AG10803 (cell line): ENCODE results near the gene MRPL33.

Experiments used
- DNase-seq: peaks from one replicate; pipeline ENCODE4 v3.0.0; 2010; ENCODE audit warnings: low read depth
- H3K4me3 ChIP-seq: 2 replicates; pipeline ENCODE4 v1.5.1; 2011; ENCODE audit warnings: mild to moderate bottlenecking, low read length, control low read depth
- TF ChIP-seq, protein P1 (sequence below): conservative IDR thresholded peaks from 2 replicates; pipeline ENCODE4 v1.5.1; 2011; ENCODE audit warnings: mild to moderate bottlenecking, low read length, control low read depth, inconsistent platforms

The MRPL33 gene

DNA sequence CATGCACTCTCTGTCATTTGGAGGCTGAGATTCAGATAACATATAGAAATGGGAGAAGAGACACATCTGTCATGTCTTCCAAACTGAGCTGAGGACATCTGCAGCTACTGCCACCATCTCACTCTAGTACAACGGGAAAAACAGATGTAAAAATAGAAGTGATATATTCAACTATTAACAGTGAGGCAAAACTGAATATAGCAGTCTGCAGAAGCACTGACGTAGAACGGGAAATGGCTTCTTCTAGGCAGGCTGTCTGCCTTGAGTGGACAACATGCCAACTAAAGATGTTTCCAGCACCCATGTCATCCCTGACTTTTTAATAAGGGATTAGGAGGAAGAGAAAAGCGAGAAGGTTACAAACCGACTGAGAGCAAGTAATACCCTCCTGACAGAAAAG is 51.6 kb downstream of the MRPL33 start:
- no peak overlapping the region for H3K4me3 ChIP-seq
- DNase-seq, result peak; percentile 29
- TF ChIP-seq, protein P1, sequence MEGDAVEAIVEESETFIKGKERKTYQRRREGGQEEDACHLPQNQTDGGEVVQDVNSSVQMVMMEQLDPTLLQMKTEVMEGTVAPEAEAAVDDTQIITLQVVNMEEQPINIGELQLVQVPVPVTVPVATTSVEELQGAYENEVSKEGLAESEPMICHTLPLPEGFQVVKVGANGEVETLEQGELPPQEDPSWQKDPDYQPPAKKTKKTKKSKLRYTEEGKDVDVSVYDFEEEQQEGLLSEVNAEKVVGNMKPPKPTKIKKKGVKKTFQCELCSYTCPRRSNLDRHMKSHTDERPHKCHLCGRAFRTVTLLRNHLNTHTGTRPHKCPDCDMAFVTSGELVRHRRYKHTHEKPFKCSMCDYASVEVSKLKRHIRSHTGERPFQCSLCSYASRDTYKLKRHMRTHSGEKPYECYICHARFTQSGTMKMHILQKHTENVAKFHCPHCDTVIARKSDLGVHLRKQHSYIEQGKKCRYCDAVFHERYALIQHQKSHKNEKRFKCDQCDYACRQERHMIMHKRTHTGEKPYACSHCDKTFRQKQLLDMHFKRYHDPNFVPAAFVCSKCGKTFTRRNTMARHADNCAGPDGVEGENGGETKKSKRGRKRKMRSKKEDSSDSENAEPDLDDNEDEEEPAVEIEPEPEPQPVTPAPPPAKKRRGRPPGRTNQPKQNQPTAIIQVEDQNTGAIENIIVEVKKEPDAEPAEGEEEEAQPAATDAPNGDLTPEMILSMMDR, result no peak

GRCh38 chr2:27823569-27823968 is 52.0 kb downstream of the MRPL33 start:
- DNase-seq, result no peak
- TF ChIP-seq, protein P1, result peak; percentile 25

GRCh38 chr2:27824401-27824800 is 52.9 kb downstream of the MRPL33 start:
- TF ChIP-seq, protein P1, result no peak
- no peak overlapping the region for H3K4me3 ChIP-seq

More at GRCh38 chr2:27823569-27823968, 52.0 kb downstream of the MRPL33 start:
- H3K4me3 ChIP-seq, result no peak overlapping the region

DNA sequence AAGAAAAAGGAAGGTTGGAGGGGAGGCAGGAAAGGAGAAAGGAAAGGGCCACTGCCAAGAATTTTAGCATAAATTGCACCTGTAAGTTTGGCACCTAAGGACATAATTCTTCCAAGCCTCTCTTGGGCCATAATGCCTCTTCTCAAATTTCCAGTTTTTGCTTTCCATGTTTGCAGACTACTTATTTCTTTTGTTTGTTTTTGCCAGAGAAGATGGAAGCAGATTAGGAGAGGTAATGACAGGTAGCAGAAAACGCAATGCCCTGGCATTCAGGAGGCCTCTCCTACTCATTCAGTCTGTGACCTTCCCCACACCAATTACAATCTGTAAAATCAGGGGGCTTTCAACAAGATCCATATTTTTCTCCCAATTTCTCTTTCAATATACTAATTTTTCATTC is 56.8 kb downstream of the MRPL33 start:
- TF ChIP-seq, protein P1, result no peak
- DNase-seq, result no peak
- no peak overlapping the region for H3K4me3 ChIP-seq

More at GRCh38 chr2:27824401-27824800, 52.9 kb downstream of the MRPL33 start:
- peak; percentile 25 for DNase-seq
